PC-3 (cell line): ENCODE results near the gene PRKRA.

ENCODE experiments used
- EZH2 ChIP-seq: fragments of 300-600 bp; sonication (generic); IDR thresholded peaks from one replicate; pipeline ENCODE4 v1.6.1; 2017; ENCODE audit warnings: antibody characterized with exemption, mild to moderate bottlenecking, low read length; ENCODE audit not compliant: unreplicated experiment
- TF ChIP-seq, protein P1 (sequence below): fragments of 300-600 bp; sonication (generic); conservative IDR thresholded peaks from 2 replicates; pipeline ENCODE4 v1.5.1; 2017; ENCODE audit warnings: antibody characterized with exemption, low read depth, mild to moderate bottlenecking, low read length

DNA sequence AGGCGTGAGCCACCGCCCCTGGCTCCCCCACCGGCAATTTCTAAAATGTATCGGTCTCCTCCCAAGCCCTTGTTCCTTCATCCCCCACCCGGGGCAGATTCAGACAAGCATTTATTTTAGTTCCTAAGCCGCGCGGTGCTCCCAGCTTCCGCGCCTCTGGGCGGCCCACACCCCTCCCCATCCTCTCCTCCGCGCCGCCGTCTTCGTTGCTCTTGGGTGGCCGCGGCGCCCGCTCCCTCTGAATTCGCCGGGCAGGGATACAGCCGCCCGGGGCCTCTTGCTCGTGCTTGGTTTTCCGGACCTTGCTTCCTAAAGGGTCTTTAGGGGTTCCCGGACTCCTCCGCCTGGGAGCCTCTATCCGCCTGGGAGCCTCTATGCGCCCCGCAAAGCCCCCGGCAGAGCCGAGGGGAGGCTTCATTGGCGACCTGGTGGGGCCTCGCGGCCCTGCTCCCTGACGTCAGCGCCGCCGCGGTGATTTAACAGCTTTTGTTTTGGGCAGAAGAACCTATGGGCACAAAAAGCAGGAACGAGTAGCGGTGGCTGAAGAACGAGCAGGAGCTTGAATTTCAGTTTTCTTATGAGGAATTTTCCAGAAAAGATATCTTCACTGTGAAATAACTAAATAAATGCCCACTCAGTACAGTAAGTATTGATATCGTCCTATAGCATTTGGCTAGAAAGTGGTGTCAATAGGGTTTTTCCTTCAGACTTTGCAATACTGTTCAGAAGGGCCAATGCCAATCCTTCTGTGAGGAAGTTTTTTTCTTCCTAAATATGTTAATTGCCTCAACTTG is 37.3 kb downstream of the PRKRA start:
- TF ChIP-seq, protein P1, sequence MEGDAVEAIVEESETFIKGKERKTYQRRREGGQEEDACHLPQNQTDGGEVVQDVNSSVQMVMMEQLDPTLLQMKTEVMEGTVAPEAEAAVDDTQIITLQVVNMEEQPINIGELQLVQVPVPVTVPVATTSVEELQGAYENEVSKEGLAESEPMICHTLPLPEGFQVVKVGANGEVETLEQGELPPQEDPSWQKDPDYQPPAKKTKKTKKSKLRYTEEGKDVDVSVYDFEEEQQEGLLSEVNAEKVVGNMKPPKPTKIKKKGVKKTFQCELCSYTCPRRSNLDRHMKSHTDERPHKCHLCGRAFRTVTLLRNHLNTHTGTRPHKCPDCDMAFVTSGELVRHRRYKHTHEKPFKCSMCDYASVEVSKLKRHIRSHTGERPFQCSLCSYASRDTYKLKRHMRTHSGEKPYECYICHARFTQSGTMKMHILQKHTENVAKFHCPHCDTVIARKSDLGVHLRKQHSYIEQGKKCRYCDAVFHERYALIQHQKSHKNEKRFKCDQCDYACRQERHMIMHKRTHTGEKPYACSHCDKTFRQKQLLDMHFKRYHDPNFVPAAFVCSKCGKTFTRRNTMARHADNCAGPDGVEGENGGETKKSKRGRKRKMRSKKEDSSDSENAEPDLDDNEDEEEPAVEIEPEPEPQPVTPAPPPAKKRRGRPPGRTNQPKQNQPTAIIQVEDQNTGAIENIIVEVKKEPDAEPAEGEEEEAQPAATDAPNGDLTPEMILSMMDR = no peak
- no peak for TF ChIP-seq EZH2
